Stimulated activated naive CD8-positive, alpha-beta T cell treated with anti-CD3 and anti-CD28 coated beads, Interleukin-15, amount 100 ng/mL, for 72 hours (primary cell): ENCODE results near the gene ZFC3H1.
"Not testable (repeated sequence)": the region's sequence is repeated elsewhere in the genome, so short reads cannot be mapped to it uniquely, and the experiment has no call there.

Experiments
- ATAC-seq: fragments of 150-1000 bp; cut with Tn5 transposase; 2 replicates; pipeline ENCODE4 v1.10.0; 2021; ENCODE audit warnings: mild to moderate bottlenecking, moderate library complexity
- DNase-seq, 2 donors: peaks; one replicate each; pipeline ENCODE4 v3.0.0; 2021 to 2022
- H3K27ac Mint-ChIP-seq, 2 donors: one replicate each; pipeline ENCODE4 v1.8.0; 2022; ENCODE audit warnings: mild to moderate bottlenecking in 2 of 2, mixed read lengths in 2 of 2, moderate library complexity in 2 of 2
- H3K27me3 Mint-ChIP-seq: one replicate; pipeline ENCODE4 v1.8.0; 2022; ENCODE audit warnings: mixed read lengths
- H3K4me1 Mint-ChIP-seq: one replicate; pipeline ENCODE4 v1.8.0; 2022; ENCODE audit warnings: mild to moderate bottlenecking, mixed read lengths
- H3K4me3 Mint-ChIP-seq, 2 donors: one replicate each; pipeline ENCODE4 v1.8.0; 2022; ENCODE audit warnings: mild to moderate bottlenecking in 2 of 2, mixed read lengths in 2 of 2, moderate library complexity in 1 of 2
- H3K9me3 Mint-ChIP-seq, 2 donors: one replicate each; pipeline ENCODE4 v1.8.0; 2022; ENCODE audit warnings: mixed read lengths in 2 of 2

Gene ZFC3H1

DNA sequence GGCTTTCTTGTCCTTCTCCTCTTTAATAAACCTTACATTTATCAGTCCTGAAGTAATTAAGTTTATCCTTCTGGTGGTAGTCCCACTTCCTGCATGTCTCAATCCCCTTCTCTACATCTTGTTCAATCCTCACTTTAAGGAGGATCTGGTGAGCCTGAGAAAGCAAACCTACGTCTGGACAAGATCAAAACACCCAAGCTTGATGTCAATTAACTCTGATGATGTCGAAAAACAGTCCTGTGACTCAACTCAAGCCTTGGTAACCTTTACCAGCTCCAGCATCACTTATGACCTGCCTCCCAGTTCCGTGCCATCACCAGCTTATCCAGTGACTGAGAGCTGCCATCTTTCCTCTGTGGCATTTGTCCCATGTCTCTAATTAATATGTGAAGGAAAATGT, 79.3 kb downstream of the ZFC3H1 start:
- Mint-ChIP-seq H3K4me1 (no peaks in the 10 kb centered on the region), H3K27ac (no peak overlapping the region), H3K4me3 (no peak overlapping the region), H3K9me3 (peaks cover 0 to 5% of the 10 kb centered on the region in 2 donors), H3K27me3 (peaks cover 9% of the 10 kb centered on the region)
- DNase-seq (no peak), ATAC-seq (no peak)

- Mint-ChIP-seq H3K27me3 (peaks cover 9% of the 10 kb centered on the region), H3K4me1 (no peaks in the 10 kb centered on the region), H3K9me3 (peaks cover 0 to 5% of the 10 kb centered on the region in 2 donors), H3K27ac (no peak overlapping the region), H3K4me3 (no peak overlapping the region)
- no peak for ATAC-seq
- no peak for DNase-seq
These were observed 80.7 kb downstream of the ZFC3H1 start for GRCh38 chr12:71582925-71583324.

DNA sequence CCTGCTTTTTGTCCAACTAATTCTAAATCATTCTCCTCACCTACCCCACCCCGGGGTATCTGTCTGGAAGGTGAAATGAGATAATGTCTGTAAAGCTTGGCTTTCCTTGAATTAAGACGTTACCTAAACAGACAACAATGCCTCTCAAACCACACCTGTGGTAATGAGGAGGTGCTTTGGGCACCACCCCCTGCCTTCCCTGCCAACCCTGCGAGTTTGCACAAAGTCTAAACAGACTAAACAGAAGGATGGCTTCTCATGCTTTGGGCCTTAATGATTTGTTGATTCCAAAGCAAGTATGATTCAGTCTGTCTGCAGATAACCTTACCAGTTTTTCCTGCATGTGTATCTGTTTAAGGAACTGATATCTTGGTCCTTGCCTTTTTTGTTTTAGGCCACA, 82.4 kb downstream of the ZFC3H1 start:
- H3K27ac Mint-ChIP-seq, result no peak overlapping the region
- no peak overlapping the region for H3K4me3 Mint-ChIP-seq
- DNase-seq, result no peak
- H3K9me3 Mint-ChIP-seq, result peaks cover 0 to 5% of the 10 kb centered on the region in 2 donors
- H3K4me1 Mint-ChIP-seq, result no peaks in the 10 kb centered on the region
- ATAC-seq, result no peak
- peaks cover 9% of the 10 kb centered on the region for H3K27me3 Mint-ChIP-seq

- Mint-ChIP-seq H3K27me3 (peaks cover 6% of the 10 kb centered on the region), H3K4me3 (no peak overlapping the region), H3K4me1 (no peaks in the 10 kb centered on the region), H3K9me3 (no peaks in the 10 kb centered on the region), H3K27ac (no peak overlapping the region)
- no peak for ATAC-seq
- DNase-seq, result no peak
These were observed 84.9 kb downstream of the ZFC3H1 start for GRCh38 chr12:71578694-71579258.

GRCh38 chr12:71576496-71576895, 87.2 kb downstream of the ZFC3H1 start:
- Mint-ChIP-seq H3K4me3 (no peak overlapping the region), H3K4me1 (no peaks in the 10 kb centered on the region), H3K27ac (no peak overlapping the region), H3K27me3 (peaks cover 5% of the 10 kb centered on the region), H3K9me3 (no peaks in the 10 kb centered on the region)
- ATAC-seq (no peak), DNase-seq (no peak)

DNA sequence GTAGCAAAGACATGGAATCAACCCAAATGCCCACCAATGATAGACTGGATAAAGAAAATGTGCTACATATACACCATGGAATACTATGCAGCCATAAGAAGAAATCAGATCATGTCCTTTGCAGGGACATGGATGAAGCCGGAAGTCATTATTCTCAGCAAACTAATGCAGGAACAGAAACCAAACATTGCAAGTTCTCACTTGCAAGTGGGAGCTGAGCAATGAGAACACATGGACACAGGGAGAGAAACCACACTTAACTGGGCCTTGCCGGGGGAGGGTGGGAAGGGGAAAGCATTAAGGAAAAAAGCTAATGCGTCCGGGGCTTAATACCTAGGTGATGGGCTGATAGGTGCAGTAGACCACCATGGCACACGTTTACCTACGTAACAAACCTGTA, 93.8 kb downstream of the ZFC3H1 start:
- H3K4me3 Mint-ChIP-seq, DNase-seq, ATAC-seq, H3K9me3 Mint-ChIP-seq, H3K4me1 Mint-ChIP-seq, H3K27ac Mint-ChIP-seq: not testable (repeated sequence)
- peaks cover 19% of the 10 kb centered on the region for H3K27me3 Mint-ChIP-seq

GRCh38 chr12:71567537-71567936, 96.1 kb downstream of the ZFC3H1 start:
- H3K9me3 Mint-ChIP-seq, result no peaks in the 10 kb centered on the region
- peaks cover 14% of the 10 kb centered on the region for H3K27me3 Mint-ChIP-seq
- DNase-seq (no peak), ATAC-seq (no peak)
- H3K4me1 Mint-ChIP-seq, result no peaks in the 10 kb centered on the region
- H3K27ac Mint-ChIP-seq, result no peak overlapping the region
- H3K4me3 Mint-ChIP-seq, result no peak overlapping the region

DNA sequence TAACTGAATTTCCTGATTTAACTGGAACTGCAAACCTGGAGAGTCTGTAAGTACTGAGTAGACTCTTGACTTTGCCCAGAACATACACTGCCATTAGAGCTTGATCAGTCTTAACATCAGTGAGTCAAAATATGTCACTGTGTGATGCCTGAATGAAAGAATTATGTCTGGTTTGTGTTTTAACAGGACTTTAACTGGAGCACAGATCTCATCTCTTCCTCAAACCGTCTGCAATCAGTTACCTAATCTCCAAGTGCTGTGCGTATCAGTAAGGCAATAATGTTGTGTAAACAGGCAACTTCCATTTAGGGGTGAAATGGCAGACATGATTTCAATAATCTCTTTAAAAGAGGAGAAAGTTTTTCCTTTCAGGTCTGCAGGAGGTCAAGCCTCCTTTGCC, 97.0 kb downstream of the ZFC3H1 start:
- DNase-seq (no peak), ATAC-seq (no peak)
- peaks cover 14% of the 10 kb centered on the region for H3K27me3 Mint-ChIP-seq
- no peak overlapping the region for H3K4me3 Mint-ChIP-seq
- no peaks in the 10 kb centered on the region for H3K4me1 Mint-ChIP-seq
- no peaks in the 10 kb centered on the region for H3K9me3 Mint-ChIP-seq
- H3K27ac Mint-ChIP-seq, result no peak overlapping the region

- ATAC-seq (no peak), DNase-seq (no peak)
- no peak overlapping the region for H3K27ac Mint-ChIP-seq
- no peak overlapping the region for H3K4me3 Mint-ChIP-seq
- no peaks in the 10 kb centered on the region for H3K9me3 Mint-ChIP-seq
- H3K27me3 Mint-ChIP-seq, result peaks cover 14% of the 10 kb centered on the region
- H3K4me1 Mint-ChIP-seq, result no peaks in the 10 kb centered on the region
These were observed 98.1 kb downstream of the ZFC3H1 start for GRCh38 chr12:71565535-71565934.

GRCh38 chr12:71562676-71563595, 100.7 kb downstream of the ZFC3H1 start:
- Mint-ChIP-seq H3K4me1 (no peaks in the 10 kb centered on the region), H3K27ac (no peak overlapping the region), H3K9me3 (no peaks in the 10 kb centered on the region), H3K27me3 (peaks cover 6% of the 10 kb centered on the region), H3K4me3 (no peak overlapping the region)
- ATAC-seq (no peak), DNase-seq (no peak)
